ENCODE results near the gene FREM2. TPM values are rescaled to one million over a fixed set of nuclear protein-coding genes. Genes with fewer than 3 reads are reported as not detected.

FREM2 gene
- total and polyA plus RNA-seq, 2 donors (not counting 3 experiments of a cell fraction or from before 2014, with no cell fraction given), result under 0.01 TPM; not detected in 1

GRCh38 chr13:38637576-38637975 is 49.3 kb upstream of the FREM2 start:
- Histone ChIP-seq H3K4me3 (replicated peaks in 1 of 3; ENCODE audit: insufficient read depth in 1 of 3, low read depth in 1 of 3, low read length in 3 of 3) (no peak overlapping the region), H2AFZ (ENCODE audit: low read depth, low read length) (no peak overlapping the region), H3K9ac (replicated peaks; ENCODE audit: extremely low read depth, insufficient read depth, low read length) (no peak overlapping the region), H3K36me3 (ENCODE audit: control insufficient read depth in 2 of 2, extremely low read depth in 1 of 2, insufficient read depth in 2 of 2, low read length in 2 of 2) (no peaks in the 10 kb centered on the region), H3K79me2 (ENCODE audit: control insufficient read depth, insufficient read depth, low read length) (no peaks in the 10 kb centered on the region), H3K4me2 (ENCODE audit: insufficient read depth, low read length) (no peak overlapping the region), H3K27ac (ENCODE audit: insufficient read depth, low read depth, low read length) (no peak overlapping the region), H3K27me3 (ENCODE audit: control insufficient read depth in 2 of 2, insufficient read depth in 2 of 2, low read length in 2 of 2) (no peaks in the 10 kb centered on the region), H3K9me3 (replicated peaks; ENCODE audit: control insufficient read depth, insufficient read depth, low read length) (no peaks in the 10 kb centered on the region), H4K20me1 (replicated peaks; ENCODE audit: control insufficient read depth, extremely low read depth, insufficient read depth, low read length) (no peaks in the 10 kb centered on the region), H3K9me1 (replicated peaks; ENCODE audit: control insufficient read depth, extremely low read depth, insufficient read depth, low read length) (no peaks in the 10 kb centered on the region), H3K4me1 (ENCODE audit: control insufficient read depth, extremely low read depth, insufficient read depth, low read length) (no peaks in the 10 kb centered on the region)
- FAIRE-seq (no peak), DNase-seq (ENCODE audit: low read depth, low spot score) (no peak)
- intact Hi-C loops (cut with micrococcal nuclease), result no loop called here
- CTCF ChIA-PET, result no interaction called here
- no peak for TF ChIP-seq JUN (IDR thresholded peaks at IDR 0.05; ENCODE audit: borderline replicate concordance, insufficient read depth, insufficient read length, low read depth)
- TF ChIP-seq, protein P1, sequence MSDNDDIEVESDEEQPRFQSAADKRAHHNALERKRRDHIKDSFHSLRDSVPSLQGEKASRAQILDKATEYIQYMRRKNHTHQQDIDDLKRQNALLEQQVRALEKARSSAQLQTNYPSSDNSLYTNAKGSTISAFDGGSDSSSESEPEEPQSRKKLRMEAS (IDR thresholded peaks at IDR 0.05; ENCODE audit: insufficient read depth, insufficient read length), result no peak
- TF ChIP-seq MYC (IDR thresholded peaks at IDR 0.05; ENCODE audit: low read depth, low read length), result no peak
- TF ChIP-seq CTCF (IDR thresholded peaks at IDR 0.05; ENCODE audit: extremely low read depth in 1 of 2, insufficient read depth in 1 of 2, low read depth in 1 of 2, low read length in 2 of 2), result no peak
- TF ChIP-seq GATA2 (IDR thresholded peaks at IDR 0.05; ENCODE audit: insufficient read depth, insufficient read length, low read depth, low read length), result no peak
- no peak for TF ChIP-seq EZH2 (IDR thresholded peaks at IDR 0.05; ENCODE audit: borderline replicate concordance, low read depth, low read length, severe bottlenecking)
- TF ChIP-seq POLR2AphosphoS5 (IDR thresholded peaks at IDR 0.05; ENCODE audit: insufficient read depth, low read depth, low read length), result no peak
- dilution Hi-C loops (cut with MboI; ENCODE audit: extremely low pct_ligation_motif_present, low sequenced_read_pairs), result no loop called here
- POLR2A ChIA-PET, result no interaction called here
- no TSS peak for BruUV-seq (replicated peaks)

Data from endothelial cell of umbilical vein (primary cell).